Measurements from ENCODE around the gene PGGHG.

Gene PGGHG

GRCh38 chr11:250740-251299 is 38.1 kb upstream of the PGGHG start:
- no peak overlapping the region for H3K4me3 ChIP-seq (ENCODE audit: low read depth, low read length)
- in situ Hi-C loops (cut with HindIII; ENCODE audit: low sequenced_read_pairs): loop anchor here (5.0 kb wide), 1 partner anchor 201 kb away; the partner anchor contains the start of gene PTDSS2
- peak; percentile 59 for TF ChIP-seq CTCF (IDR thresholded peaks at IDR 0.05; ENCODE audit: low read depth, low read length, missing control alignments)
- peak; percentile 18 for DNase-seq (ENCODE audit: low read depth)

- H3K4me3 ChIP-seq (ENCODE audit: low read depth, low read length): no peak overlapping the region
- no peak for DNase-seq (ENCODE audit: low read depth)
- TF ChIP-seq CTCF (IDR thresholded peaks at IDR 0.05; ENCODE audit: low read depth, low read length, missing control alignments): no peak
- in situ Hi-C loops (cut with HindIII; ENCODE audit: low sequenced_read_pairs): loop anchor here (5.0 kb wide), 1 partner anchor 201 kb away; the partner anchor contains the start of gene PTDSS2
Measured at GRCh38 chr11:251550-251949, 37.4 kb upstream of the PGGHG start.

- no peak overlapping the region for H3K4me3 ChIP-seq (ENCODE audit: low read depth, low read length)
- DNase-seq (ENCODE audit: low read depth): no peak
- TF ChIP-seq CTCF (IDR thresholded peaks at IDR 0.05; ENCODE audit: low read depth, low read length, missing control alignments): no peak
- in situ Hi-C loops (cut with HindIII; ENCODE audit: low sequenced_read_pairs): loop anchor here (5.0 kb wide), 1 partner anchor 200 kb away; the partner anchor contains the start of gene PTDSS2
Measured at GRCh38 chr11:252666-253065, 36.3 kb upstream of the PGGHG start.

GRCh38 chr11:253160-253885 is 35.6 kb upstream of the PGGHG start:
- in situ Hi-C loops (cut with HindIII; ENCODE audit: low sequenced_read_pairs): loop anchor here (5.0 kb wide), 1 partner anchor 199 kb away; the partner anchor contains the start of gene PTDSS2

GRCh38 chr11:253886-254270 is 35.0 kb upstream of the PGGHG start:
- H3K4me3 ChIP-seq (ENCODE audit: low read depth, low read length): no peak overlapping the region
- in situ Hi-C loops (cut with HindIII; ENCODE audit: low sequenced_read_pairs): loop anchor here (5.0 kb wide), 1 partner anchor 198 kb away; the partner anchor contains the start of gene PTDSS2
- no peak for DNase-seq (ENCODE audit: low read depth)
- no peak for TF ChIP-seq CTCF (IDR thresholded peaks at IDR 0.05; ENCODE audit: low read depth, low read length, missing control alignments)

More at GRCh38 chr11:253160-253885, 35.6 kb upstream of the PGGHG start:
- no peak for DNase-seq (ENCODE audit: low read depth)
- H3K4me3 ChIP-seq (ENCODE audit: low read depth, low read length): no peak overlapping the region
- no peak for TF ChIP-seq CTCF (IDR thresholded peaks at IDR 0.05; ENCODE audit: low read depth, low read length, missing control alignments)

GRCh38 chr11:255176-255575 is 33.8 kb upstream of the PGGHG start:
- no peak for DNase-seq (ENCODE audit: low read depth)
- no peak overlapping the region for H3K4me3 ChIP-seq (ENCODE audit: low read depth, low read length)
- no peak for TF ChIP-seq CTCF (IDR thresholded peaks at IDR 0.05; ENCODE audit: low read depth, low read length, missing control alignments)
- in situ Hi-C loops (cut with HindIII; ENCODE audit: low sequenced_read_pairs): no loop called here
